ENCODE measurements around the gene ILDR2.

ILDR2 gene

DNA sequence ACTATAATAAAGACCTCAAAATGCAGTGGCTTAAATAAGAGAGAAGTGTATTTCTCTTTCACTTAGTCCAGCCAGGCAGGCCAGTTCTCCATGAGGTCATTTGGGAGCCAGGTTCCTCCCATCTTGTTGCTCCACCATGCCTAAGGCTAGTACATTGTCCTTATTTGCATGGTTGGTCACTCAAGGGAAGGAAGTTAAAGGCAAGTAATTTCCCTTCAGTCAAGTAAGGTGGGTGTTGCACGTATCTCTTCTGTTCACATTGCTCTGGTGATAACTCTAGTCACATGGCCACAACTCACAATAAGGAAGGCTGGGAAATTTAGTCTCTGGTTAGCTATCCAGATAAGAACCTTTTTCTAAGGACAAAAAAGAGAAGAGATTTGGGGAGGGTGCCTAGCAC lies 72.1 kb downstream of the ILDR2 start:
- no peak for TF ChIP-seq REST (IDR thresholded peaks at IDR 0.05; ENCODE audit: insufficient replicate concordance, low read depth)
- Histone ChIP-seq H3K4me3 (replicated peaks; ENCODE audit: insufficient read depth, low read length) (no peak overlapping the region), H3K27me3 (ENCODE audit: insufficient read depth, poor library complexity, severe bottlenecking) (no peaks in the 10 kb centered on the region), H3K27ac (replicated peaks) (no peak overlapping the region)
- no peak for DNase-seq (ENCODE audit: low read depth in 1 of 2, low spot score in 1 of 2)

DNA sequence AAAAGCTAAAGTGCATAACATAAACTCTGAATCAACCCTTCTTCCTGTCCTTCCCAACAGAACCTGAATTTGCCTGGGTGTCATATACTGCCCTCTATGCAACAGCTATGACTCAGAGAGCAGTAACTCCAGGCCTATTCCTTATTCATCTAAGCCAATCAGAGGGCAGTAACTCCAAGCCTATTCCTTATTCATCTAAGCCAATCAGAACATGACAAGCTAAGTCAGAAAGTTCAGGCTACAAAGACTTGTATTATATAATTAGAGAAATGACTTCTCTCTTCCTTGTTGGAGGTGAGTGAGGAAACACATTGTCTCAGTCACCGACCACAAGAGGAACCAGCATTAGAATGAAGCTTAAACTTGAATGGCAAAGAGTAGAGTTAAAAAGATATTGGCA lies 73.1 kb downstream of the ILDR2 start:
- DNase-seq (ENCODE audit: low read depth in 1 of 2, low spot score in 1 of 2), result peak; percentile 72 to 89
- H3K27me3 ChIP-seq (ENCODE audit: insufficient read depth, poor library complexity, severe bottlenecking), result no peaks in the 10 kb centered on the region
- TF ChIP-seq REST (IDR thresholded peaks at IDR 0.05; ENCODE audit: insufficient replicate concordance, low read depth), result no peak
- TF ChIP-seq POLR2AphosphoS5 (IDR thresholded peaks at IDR 0.05; ENCODE audit: low read depth), result no peak
- peak; percentile 78 for TF ChIP-seq SPI1 (IDR thresholded peaks at IDR 0.05; ENCODE audit: borderline replicate concordance, low read depth)
- TF ChIP-seq GABPA (IDR thresholded peaks at IDR 0.05; ENCODE audit: low read depth), result no peak
- TF ChIP-seq, protein P1, sequence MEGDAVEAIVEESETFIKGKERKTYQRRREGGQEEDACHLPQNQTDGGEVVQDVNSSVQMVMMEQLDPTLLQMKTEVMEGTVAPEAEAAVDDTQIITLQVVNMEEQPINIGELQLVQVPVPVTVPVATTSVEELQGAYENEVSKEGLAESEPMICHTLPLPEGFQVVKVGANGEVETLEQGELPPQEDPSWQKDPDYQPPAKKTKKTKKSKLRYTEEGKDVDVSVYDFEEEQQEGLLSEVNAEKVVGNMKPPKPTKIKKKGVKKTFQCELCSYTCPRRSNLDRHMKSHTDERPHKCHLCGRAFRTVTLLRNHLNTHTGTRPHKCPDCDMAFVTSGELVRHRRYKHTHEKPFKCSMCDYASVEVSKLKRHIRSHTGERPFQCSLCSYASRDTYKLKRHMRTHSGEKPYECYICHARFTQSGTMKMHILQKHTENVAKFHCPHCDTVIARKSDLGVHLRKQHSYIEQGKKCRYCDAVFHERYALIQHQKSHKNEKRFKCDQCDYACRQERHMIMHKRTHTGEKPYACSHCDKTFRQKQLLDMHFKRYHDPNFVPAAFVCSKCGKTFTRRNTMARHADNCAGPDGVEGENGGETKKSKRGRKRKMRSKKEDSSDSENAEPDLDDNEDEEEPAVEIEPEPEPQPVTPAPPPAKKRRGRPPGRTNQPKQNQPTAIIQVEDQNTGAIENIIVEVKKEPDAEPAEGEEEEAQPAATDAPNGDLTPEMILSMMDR (IDR thresholded peaks at IDR 0.05; ENCODE audit: insufficient read depth, low read length), result no peak
- peak overlapping the region; percentile 43 for H3K27ac ChIP-seq (replicated peaks)
- no peak overlapping the region for H3K4me3 ChIP-seq (replicated peaks; ENCODE audit: insufficient read depth, low read length)

GRCh38 chr1:166900987-166901386 lies 74.4 kb downstream of the ILDR2 start:
- TF ChIP-seq SPI1 (IDR thresholded peaks at IDR 0.05; ENCODE audit: borderline replicate concordance, low read depth) (no peak), POLR2AphosphoS5 (IDR thresholded peaks at IDR 0.05; ENCODE audit: low read depth) (no peak), GABPA (IDR thresholded peaks at IDR 0.05; ENCODE audit: low read depth) (no peak), REST (IDR thresholded peaks at IDR 0.05; ENCODE audit: insufficient replicate concordance, low read depth) (no peak)
- TF ChIP-seq, protein P1 (IDR thresholded peaks at IDR 0.05; ENCODE audit: insufficient read depth, low read length), result no peak
- H3K4me3 ChIP-seq (replicated peaks; ENCODE audit: insufficient read depth, low read length), result no peak overlapping the region
- H3K27me3 ChIP-seq (ENCODE audit: insufficient read depth, poor library complexity, severe bottlenecking), result no peaks in the 10 kb centered on the region
- H3K27ac ChIP-seq (replicated peaks), result no peak overlapping the region
- DNase-seq (ENCODE audit: low read depth in 1 of 2, low spot score in 1 of 2), result no peak

- H3K27ac ChIP-seq (replicated peaks), result no peak overlapping the region
- TF ChIP-seq GABPA (IDR thresholded peaks at IDR 0.05; ENCODE audit: low read depth) (no peak), SPI1 (IDR thresholded peaks at IDR 0.05; ENCODE audit: borderline replicate concordance, low read depth) (no peak), POLR2AphosphoS5 (IDR thresholded peaks at IDR 0.05; ENCODE audit: low read depth) (no peak), REST (IDR thresholded peaks at IDR 0.05; ENCODE audit: insufficient replicate concordance, low read depth) (no peak)
- TF ChIP-seq, protein P1 (IDR thresholded peaks at IDR 0.05; ENCODE audit: insufficient read depth, low read length), result no peak
- DNase-seq (ENCODE audit: low read depth in 1 of 2, low spot score in 1 of 2), result no peak
- H3K4me3 ChIP-seq (replicated peaks; ENCODE audit: insufficient read depth, low read length), result no peak overlapping the region
- H3K27me3 ChIP-seq (ENCODE audit: insufficient read depth, poor library complexity, severe bottlenecking), result no peaks in the 10 kb centered on the region
Observed at GRCh38 chr1:166899769-166900168, 75.6 kb downstream of the ILDR2 start.
